HepG2 (cell line): ENCODE data around the gene KRT6B. TPM values are rescaled to one million over a fixed set of nuclear protein-coding genes. Genes with fewer than 3 reads are reported as not detected.

Experiments used
- ATAC-seq: fragments of 200-7000 bp; cut with Tn5 transposase; 3 replicates; pipeline ENCODE4 v1.9.1; 2020; ENCODE audit warnings: mild to moderate bottlenecking, moderate library complexity
- BruUV-seq: library from RNA; stranded (reverse); fragments of 400-500 nt; replicated peaks from 2 replicates; lab custom pipeline; 2021; lab: Mats Ljungman, UMichigan
- CTCF ChIA-PET: fragments of 300-600 bp; formaldehyde crosslinking; extraction: SDS; loops from one replicate; lab custom pipeline; 2021; ENCODE audit warnings: low total read pairs, inconsistent platforms, low intra/inter-chr PET ratio; lab: Yijun Ruan, JAX
- POLR2A ChIA-PET: fragments of 350-600 bp; sonication (Branson Sonifier 250); formaldehyde crosslinking; loops from one replicate; lab custom pipeline; 2020; ENCODE audit warnings: antibody characterized with exemption, inconsistent platforms; lab: Yijun Ruan, JAX
- DNase-seq: peaks from one replicate; pipeline ENCODE4 v3.0.0-alpha.2; 2015; ENCODE audit warnings: low spot score
- FAIRE-seq: peaks from 3 replicates; lab custom pipeline; 2011; peaks lifted over from hg19 to GRCh38; lab: Jason Lieb, UNC
- H2AFZ ChIP-seq: one replicate; pipeline ENCODE4 v1.6.1; 2011; ENCODE audit warnings: low read length, inconsistent platforms
- H3K27ac ChIP-seq: fragments of 300-600 bp; 3 replicates; pipeline ENCODE4 v1.8.0; 2011; ENCODE audit warnings: mixed run types, mild to moderate bottlenecking, mixed read lengths, low read length, inconsistent platforms; ENCODE audit not compliant: insufficient read depth; ENCODE audit errors: extremely low read length
- H3K27me3 ChIP-seq, 2 experiments: fragments of 200-600 bp in 1 of 2; 2 replicates in 1 of 2; 3 replicates in 1 of 2; pipeline versions ENCODE4 v1.6.0 to v1.8.0; 2011; ENCODE audit warnings: low read length in 2 of 2, mild to moderate bottlenecking in 2 of 2, moderate library complexity in 2 of 2, inconsistent platforms in 1 of 2; ENCODE audit not compliant: insufficient read depth in 2 of 2, control insufficient read depth in 1 of 2
- H3K36me3 ChIP-seq, 2 experiments: fragments of 200-600 bp in 1 of 2; replicated peaks in 1 of 2; 2 replicates in 1 of 2; 3 replicates in 1 of 2; pipeline versions ENCODE4 v1.5.1 to v1.8.0; 2011; ENCODE audit warnings: low read length in 2 of 2, inconsistent platforms in 1 of 2; ENCODE audit not compliant: insufficient read depth in 2 of 2, control insufficient read depth in 1 of 2
- H3K4me1 ChIP-seq: 2 replicates; pipeline ENCODE4 v1.5.1; 2012; ENCODE audit warnings: low read length, inconsistent platforms; ENCODE audit not compliant: insufficient read depth
- H3K4me2 ChIP-seq: 2 replicates; pipeline ENCODE4 v1.6.0; 2011; ENCODE audit warnings: low read depth, low read length, inconsistent platforms
- H3K4me3 ChIP-seq, 3 experiments: fragments of 200-600 bp in 1 of 3; sonication (generic), shearing (Covaris generic) in 1 of 3; replicated peaks in 1 of 3; 2 replicates each; pipeline ENCODE4 v1.5.1; 2011 to 2016; ENCODE audit warnings: low read length in 3 of 3, inconsistent platforms in 2 of 3, low read depth in 2 of 3, mild to moderate bottlenecking in 2 of 3, control low read depth in 1 of 3, mixed read lengths in 1 of 3; ENCODE audit not compliant: insufficient read depth in 1 of 3
- H3K79me2 ChIP-seq: one replicate; pipeline ENCODE4 v1.6.1; 2011; ENCODE audit warnings: low read length, inconsistent platforms; ENCODE audit not compliant: insufficient read depth
- H3K9ac ChIP-seq: 2 replicates; pipeline ENCODE4 v1.6.0; 2011; ENCODE audit warnings: mild to moderate bottlenecking, low read depth, low read length, inconsistent platforms; ENCODE audit not compliant: insufficient read depth
- H3K9me3 ChIP-seq: 2 replicates; pipeline ENCODE4 v1.5.1; 2012; ENCODE audit warnings: mild to moderate bottlenecking, low read length
- H4K20me1 ChIP-seq: 2 replicates; pipeline ENCODE4 v1.6.0; 2011; ENCODE audit warnings: inconsistent platforms, mild to moderate bottlenecking, low read length, moderate library complexity; ENCODE audit not compliant: insufficient read depth
- ARHGAP35 ChIP-seq: sonication (generic); formaldehyde crosslinking; IDR thresholded peaks from 2 replicates; pipeline ENCODE4 v1.9.0; 2022; ENCODE audit warnings: mild to moderate bottlenecking, inconsistent platforms, moderate library complexity, missing genetic modification reagents, borderline replicate concordance
- CENPX ChIP-seq: sonication (generic); formaldehyde crosslinking; IDR thresholded peaks from 2 replicates; pipeline ENCODE4 v1.9.0; 2021; ENCODE audit warnings: mild to moderate bottlenecking, missing genetic modification reagents, moderate library complexity
- EHMT2 ChIP-seq: fragments of 200-600 bp; sonication (generic); IDR thresholded peaks from 2 replicates; pipeline ENCODE4 v1.7.0; 2017; ENCODE audit warnings: antibody characterized with exemption, low read depth, low read length, borderline replicate concordance
- HOXD1 ChIP-seq: sonication (generic); formaldehyde crosslinking; IDR thresholded peaks from 2 replicates; pipeline ENCODE4 v1.5.0; 2020; ENCODE audit warnings: missing genetic modification reagents
- RARA ChIP-seq: IDR thresholded peaks from 2 replicates; pipeline ENCODE4 v1.6.1; 2016; ENCODE audit warnings: missing genetic modification reagents, missing compliant biosample characterization
- SATB2 ChIP-seq: sonication (generic); formaldehyde crosslinking; IDR thresholded peaks from 2 replicates; pipeline ENCODE4 v1.5.0; 2020; ENCODE audit warnings: missing genetic modification reagents
- SP2 ChIP-seq: sonication (generic); formaldehyde crosslinking; IDR thresholded peaks from 2 replicates; pipeline ENCODE4 v1.5.1; 2020; ENCODE audit warnings: mild to moderate bottlenecking, missing genetic modification reagents
- ZNF235 ChIP-seq: sonication (generic); formaldehyde crosslinking; IDR thresholded peaks from 2 replicates; pipeline ENCODE4 v1.8.1; 2023; ENCODE audit warnings: mild to moderate bottlenecking, missing genetic modification reagents, borderline replicate concordance
- ZNF296 ChIP-seq: sonication (generic); formaldehyde crosslinking; conservative IDR thresholded peaks from 2 replicates; pipeline ENCODE4 v1.5.0; 2020; ENCODE audit warnings: mild to moderate bottlenecking, missing genetic modification reagents
- ZNF549 ChIP-seq: sonication (generic); formaldehyde crosslinking; IDR thresholded peaks from 2 replicates; pipeline ENCODE4 v1.5.0; 2020; ENCODE audit warnings: missing genetic modification reagents
- ZNF780A ChIP-seq: sonication (generic); formaldehyde crosslinking; IDR thresholded peaks from 2 replicates; pipeline ENCODE4 v1.8.0; 2022; ENCODE audit warnings: mild to moderate bottlenecking, missing genetic modification reagents, moderate library complexity
- ZNF816 ChIP-seq: sonication (generic); formaldehyde crosslinking; IDR thresholded peaks from 2 replicates; pipeline ENCODE4 v1.8.0; 2022; ENCODE audit warnings: missing genetic modification reagents, mild to moderate bottlenecking, borderline replicate concordance
- WGBS: methylation state at CpG from one replicate; pipeline ENCODE4 v1.1.6; 2017; ENCODE audit warnings: low lambda C conversion rate; 5-methylcytosine and 5-hydroxymethylcytosine counted together
- in situ Hi-C: cut with HindIII; loops from 2 replicates; pipeline ENCODE4 v1.10.0; 2017; ENCODE audit warnings: low pct_unique_long_range_greater_than_20kb; ENCODE audit not compliant: extremely low pct_ligation_motif_present
- intact Hi-C: fragments of 100-400 bp; cut with micrococcal nuclease; formaldehyde crosslinking; loops from one replicate; pipeline ENCODE4 v1.10.0; 2022; ENCODE audit not compliant: unreplicated experiment
- polyA plus RNA-seq, 8 experiments: library from polyadenylated mRNA; depleted of rRNA in 3 of 8; stranded (reverse) in 7 of 8; unstranded in 1 of 8; fragments of >200 nt; fragmentation: Illumina TruSeq in 4 of 8; extraction: Trizol in 4 of 8; gene quantifications; 2 replicates each; pipeline versions ENCODE4 v1.2.1 to v1.2.3, GENCODE V29; 2011 to 2016; ENCODE audit warnings: low read depth in 4 of 8, missing spikeins in 1 of 8, mixed read lengths in 1 of 8; ENCODE audit not compliant: insufficient read depth in 1 of 8
- total RNA-seq, 5 experiments: library from RNA; depleted of rRNA; stranded (reverse); fragments of >200 nt; fragmentation: Illumina TruSeq; extraction: Trizol; gene quantifications; 2 replicates each; pipeline ENCODE4 v1.2.3, GENCODE V29; 2016; ENCODE audit warnings: low read depth in 1 of 5
- TF ChIP-seq, protein P1 (sequence below), 2 experiments: sonication (generic) in 1 of 2; formaldehyde crosslinking in 1 of 2; IDR thresholded peaks; 2 replicates each; pipeline versions ENCODE4 v1.4.0 to v1.6.1; 2018 to 2020; ENCODE audit warnings: missing genetic modification reagents in 2 of 2, borderline replicate concordance in 1 of 2, low read depth in 1 of 2, mild to moderate bottlenecking in 1 of 2, missing biosample characterization in 1 of 2
- TF ChIP-seq, protein P2 (sequence below): sonication (generic); formaldehyde crosslinking; IDR thresholded peaks from 2 replicates; pipeline ENCODE4 v1.5.0; 2020; ENCODE audit warnings: mild to moderate bottlenecking, missing genetic modification reagents, moderate library complexity

Gene KRT6B
- total and polyA plus RNA-seq, 2 of the 13 experiments (the other 11 are each of a cell fraction or from before 2014, with no cell fraction given) = not detected

DNA sequence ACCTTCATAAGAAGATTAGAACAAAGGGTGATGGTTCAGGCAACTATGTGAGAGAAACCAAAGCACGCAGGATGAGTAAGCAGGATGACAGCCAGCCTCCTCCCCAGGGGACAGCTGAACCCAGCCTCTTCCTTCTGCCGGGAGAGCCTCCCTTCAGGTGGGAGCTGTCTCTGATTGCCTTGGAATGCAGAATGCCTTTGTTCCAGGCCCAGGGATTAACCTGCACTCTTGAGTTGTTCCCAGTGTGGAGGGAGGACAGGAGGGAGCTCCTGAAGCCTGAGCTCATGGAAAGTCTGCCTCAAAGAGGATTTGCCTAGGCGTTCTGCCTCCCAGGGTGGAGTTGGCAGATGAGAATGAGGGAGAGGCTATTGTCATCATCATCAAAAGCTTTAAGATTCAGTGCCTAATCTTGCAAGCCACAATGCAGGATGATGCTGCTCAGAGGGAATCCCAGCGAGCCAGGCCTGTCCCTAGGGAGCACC is 44.7 kb upstream of the KRT6B start (continued):
- no peak for TF ChIP-seq SP2 (CRISPR knock-in tag)
- no peak for TF ChIP-seq ZNF235 (CRISPR knock-in tag)

DNA sequence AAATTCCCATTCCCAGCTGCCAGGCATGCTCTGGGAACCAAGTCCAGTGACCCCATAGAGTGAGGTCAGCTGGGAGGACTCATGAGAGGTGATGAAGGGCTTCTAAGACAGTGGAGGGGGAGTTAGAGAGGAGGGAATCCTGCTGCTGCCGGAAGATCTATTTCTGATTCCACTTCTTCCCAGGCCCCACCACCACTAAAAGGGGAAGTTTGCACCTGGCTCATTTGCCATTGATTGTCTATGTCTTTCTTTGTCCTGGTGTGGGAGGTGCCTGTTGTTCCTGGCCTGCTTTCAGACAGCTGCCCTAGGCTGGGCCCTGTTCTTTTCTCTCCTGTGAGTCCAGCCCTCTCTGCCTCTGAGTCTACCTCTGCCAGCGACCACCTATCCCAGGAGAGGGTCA is 44.1 kb upstream of the KRT6B start:
- Histone ChIP-seq H3K27ac (no peak overlapping the region), H3K9ac (no peak overlapping the region), H3K4me2 (no peak overlapping the region), H3K4me1 (0 out of 2 replicates have a peak, but pooled peaks cover 6% of the 10 kb centered on the region), H3K9me3 (no peaks in the 10 kb centered on the region), H3K4me3 (no peak overlapping the region), H3K79me2 (no peaks in the 10 kb centered on the region), H4K20me1 (no peaks in the 10 kb centered on the region), H3K27me3 (peaks cover 3 to 17% of the 10 kb centered on the region in 2 experiments; a peak in 3 of 5 replicates), H2AFZ (no peak overlapping the region), H3K36me3 (no peaks in the 10 kb centered on the region)
- ATAC-seq (no peak), FAIRE-seq (no peak), DNase-seq (no peak)
- in situ Hi-C loops (no loop called here), intact Hi-C loops (no loop called here)
- ChIA-PET POLR2A (no interaction called here), CTCF (no interaction called here)
- no TSS peak for BruUV-seq
- TF ChIP-seq ARHGAP35 (CRISPR knock-in tag) = no peak
- TF ChIP-seq CENPX (CRISPR knock-in tag) = no peak
- TF ChIP-seq ZNF549 (CRISPR knock-in tag) = no peak
- TF ChIP-seq EHMT2 = no peak
- no peak for TF ChIP-seq HOXD1 (CRISPR knock-in tag)
- 50% methylated on average over 2 of the region's 2 CpGs for WGBS

DNA sequence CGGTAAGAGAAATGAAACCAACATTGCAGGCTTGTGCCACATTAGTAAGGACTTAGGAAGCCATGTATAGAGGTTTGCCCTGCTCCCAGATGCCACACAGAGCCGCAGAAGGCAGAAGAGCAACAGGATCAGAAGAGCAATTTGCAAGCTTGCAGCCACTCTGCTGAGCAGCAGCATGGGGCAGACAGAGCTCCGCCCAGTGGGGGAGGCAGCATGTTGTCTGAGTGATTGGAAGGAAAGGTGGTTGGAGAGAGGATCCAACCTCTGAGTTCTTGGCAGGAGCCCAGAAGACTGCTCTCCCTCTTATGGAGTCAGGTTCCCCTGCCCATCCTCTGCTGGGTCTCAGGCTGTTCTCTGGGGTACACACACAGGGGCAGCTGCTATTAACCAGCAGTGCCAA is 43.4 kb upstream of the KRT6B start:
- H3K4me2 ChIP-seq = no peak overlapping the region
- H2AFZ ChIP-seq = no peak overlapping the region
- H3K36me3 ChIP-seq = no peaks in the 10 kb centered on the region
- no peaks in the 10 kb centered on the region for H4K20me1 ChIP-seq
- H3K9ac ChIP-seq = no peak overlapping the region
- no peaks in the 10 kb centered on the region for H3K9me3 ChIP-seq
- no peak overlapping the region for H3K27ac ChIP-seq
- H3K79me2 ChIP-seq = no peaks in the 10 kb centered on the region
- ATAC-seq (peak; percentile 53), DNase-seq (no peak), FAIRE-seq (no peak)
- intact Hi-C loops (no loop called here), in situ Hi-C loops (no loop called here)
- 7% methylated on average over 3 of the region's 3 CpGs for WGBS
- H3K4me3 ChIP-seq = no peak overlapping the region
- POLR2A ChIA-PET = no interaction called here
- BruUV-seq = no TSS peak
- 0 out of 2 replicates have a peak, but pooled peaks cover 6% of the 10 kb centered on the region for H3K4me1 ChIP-seq
- CTCF ChIA-PET = no interaction called here
- H3K27me3 ChIP-seq = peaks cover 3 to 17% of the 10 kb centered on the region in 2 experiments; a peak in 3 of 5 replicates
- no peak for TF ChIP-seq RARA (CRISPR knock-in tag)
- no peak for TF ChIP-seq ZNF816 (CRISPR knock-in tag)
- no peak for TF ChIP-seq HOXD1 (CRISPR knock-in tag)
- TF ChIP-seq ZNF780A (CRISPR knock-in tag) = no peak
- no peak for TF ChIP-seq ZNF296 (CRISPR knock-in tag)
- TF ChIP-seq, protein P1, sequence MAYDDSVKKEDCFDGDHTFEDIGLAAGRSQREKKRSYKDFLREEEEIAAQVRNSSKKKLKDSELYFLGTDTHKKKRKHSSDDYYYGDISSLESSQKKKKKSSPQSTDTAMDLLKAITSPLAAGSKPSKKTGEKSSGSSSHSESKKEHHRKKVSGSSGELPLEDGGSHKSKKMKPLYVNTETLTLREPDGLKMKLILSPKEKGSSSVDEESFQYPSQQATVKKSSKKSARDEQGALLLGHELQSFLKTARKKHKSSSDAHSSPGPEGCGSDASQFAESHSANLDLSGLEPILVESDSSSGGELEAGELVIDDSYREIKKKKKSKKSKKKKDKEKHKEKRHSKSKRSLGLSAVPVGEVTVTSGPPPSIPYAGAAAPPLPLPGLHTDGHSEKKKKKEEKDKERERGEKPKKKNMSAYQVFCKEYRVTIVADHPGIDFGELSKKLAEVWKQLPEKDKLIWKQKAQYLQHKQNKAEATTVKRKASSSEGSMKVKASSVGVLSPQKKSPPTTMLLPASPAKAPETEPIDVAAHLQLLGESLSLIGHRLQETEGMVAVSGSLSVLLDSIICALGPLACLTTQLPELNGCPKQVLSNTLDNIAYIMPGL (CRISPR knock-in tag; IDR thresholded peaks at IDR 0.05; ENCODE audit: borderline replicate concordance in 1 of 2, low read depth in 1 of 2) = no peak
- TF ChIP-seq SATB2 (CRISPR knock-in tag) = no peak
- TF ChIP-seq, protein P2, sequence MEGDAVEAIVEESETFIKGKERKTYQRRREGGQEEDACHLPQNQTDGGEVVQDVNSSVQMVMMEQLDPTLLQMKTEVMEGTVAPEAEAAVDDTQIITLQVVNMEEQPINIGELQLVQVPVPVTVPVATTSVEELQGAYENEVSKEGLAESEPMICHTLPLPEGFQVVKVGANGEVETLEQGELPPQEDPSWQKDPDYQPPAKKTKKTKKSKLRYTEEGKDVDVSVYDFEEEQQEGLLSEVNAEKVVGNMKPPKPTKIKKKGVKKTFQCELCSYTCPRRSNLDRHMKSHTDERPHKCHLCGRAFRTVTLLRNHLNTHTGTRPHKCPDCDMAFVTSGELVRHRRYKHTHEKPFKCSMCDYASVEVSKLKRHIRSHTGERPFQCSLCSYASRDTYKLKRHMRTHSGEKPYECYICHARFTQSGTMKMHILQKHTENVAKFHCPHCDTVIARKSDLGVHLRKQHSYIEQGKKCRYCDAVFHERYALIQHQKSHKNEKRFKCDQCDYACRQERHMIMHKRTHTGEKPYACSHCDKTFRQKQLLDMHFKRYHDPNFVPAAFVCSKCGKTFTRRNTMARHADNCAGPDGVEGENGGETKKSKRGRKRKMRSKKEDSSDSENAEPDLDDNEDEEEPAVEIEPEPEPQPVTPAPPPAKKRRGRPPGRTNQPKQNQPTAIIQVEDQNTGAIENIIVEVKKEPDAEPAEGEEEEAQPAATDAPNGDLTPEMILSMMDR (CRISPR knock-in tag) = peak; percentile 26; the same call in 1 of the 2 replicates
